Dedifferentiated amniotic fluid mesenchymal stem cell (primary cell): ENCODE results near the gene PTPRD.

Experiments
- DNase-seq: peaks from one replicate; pipeline ENCODE4 v3.0.0-alpha.2; 2016; ENCODE audit errors: extremely low spot score

The PTPRD gene

DNA sequence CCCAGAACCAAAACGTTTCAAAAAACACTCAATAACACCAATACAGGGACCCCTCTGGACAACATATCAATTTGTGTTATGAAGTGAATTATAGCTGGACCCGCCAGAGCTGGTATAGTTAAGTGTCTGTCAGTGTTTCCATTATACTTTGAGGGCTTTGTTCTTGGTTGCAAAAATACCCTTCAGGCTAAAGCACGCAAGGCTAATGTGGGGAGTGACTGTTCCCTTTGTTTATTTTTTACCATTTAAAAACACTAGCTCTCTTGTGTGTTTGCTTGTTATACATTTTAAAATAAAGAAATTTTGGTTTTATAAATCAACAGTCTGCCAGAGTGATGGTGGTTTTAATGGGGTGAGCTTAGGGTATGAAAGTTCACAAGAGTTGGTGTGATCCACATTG is 859.5 kb downstream of the PTPRD start:
- DNase-seq = no peak

DNA sequence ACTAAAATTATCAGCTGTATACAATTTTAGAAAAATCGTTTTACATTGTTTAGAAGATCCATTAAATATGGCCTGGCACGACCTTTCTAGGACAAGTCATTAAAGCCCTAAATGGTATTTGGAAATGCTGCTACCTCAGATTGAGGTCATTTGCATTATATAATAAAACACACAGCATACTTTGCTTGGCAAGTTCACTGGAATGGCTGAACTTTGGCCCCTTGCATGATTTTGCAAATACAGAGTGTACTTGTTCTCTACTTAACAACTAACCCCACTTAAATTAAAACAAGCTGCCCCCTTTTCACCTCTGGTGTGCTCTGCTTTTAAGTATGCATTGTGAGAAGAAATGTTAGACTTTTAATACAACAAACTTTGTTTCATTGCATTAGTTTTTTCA is 860.1 kb downstream of the PTPRD start:
- no peak for DNase-seq

DNA sequence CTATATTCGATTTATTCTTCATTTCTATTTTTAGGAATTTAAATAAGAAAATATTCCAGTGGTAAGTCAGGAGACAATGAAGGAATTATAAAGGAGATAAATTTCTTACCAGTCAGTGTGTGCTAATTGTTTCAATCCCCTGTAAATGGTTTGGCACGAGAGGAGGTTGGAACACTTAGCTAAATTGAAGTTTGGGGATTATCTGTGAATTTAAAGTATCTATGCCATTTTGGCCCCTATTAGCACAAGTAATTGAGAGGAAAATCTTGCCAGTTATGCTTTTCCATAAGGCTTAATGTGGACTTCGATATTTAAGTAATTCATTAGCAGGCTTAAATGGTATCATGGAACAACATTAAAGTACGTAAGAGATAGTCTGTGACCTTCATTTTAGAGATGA is 860.8 kb downstream of the PTPRD start:
- no peak for DNase-seq

DNA sequence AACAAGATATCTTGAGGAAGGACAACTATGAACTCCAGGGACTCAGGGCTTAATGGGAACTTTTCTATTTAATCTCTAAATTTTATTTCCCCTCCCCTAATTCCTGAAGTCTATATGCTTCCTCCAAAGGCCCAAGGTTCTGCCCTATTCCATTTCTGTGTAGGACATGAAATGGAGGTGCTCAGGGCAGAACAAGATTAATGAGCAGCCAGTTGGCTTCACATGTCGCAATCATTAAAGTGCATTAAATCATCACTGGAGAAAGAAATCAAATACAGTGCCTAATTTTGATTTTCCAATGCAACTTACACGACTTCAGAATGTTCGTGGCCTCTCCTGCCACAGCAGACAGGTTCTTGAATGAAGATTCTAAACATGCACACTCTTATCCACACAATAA is 862.1 kb downstream of the PTPRD start:
- no peak for DNase-seq

DNA sequence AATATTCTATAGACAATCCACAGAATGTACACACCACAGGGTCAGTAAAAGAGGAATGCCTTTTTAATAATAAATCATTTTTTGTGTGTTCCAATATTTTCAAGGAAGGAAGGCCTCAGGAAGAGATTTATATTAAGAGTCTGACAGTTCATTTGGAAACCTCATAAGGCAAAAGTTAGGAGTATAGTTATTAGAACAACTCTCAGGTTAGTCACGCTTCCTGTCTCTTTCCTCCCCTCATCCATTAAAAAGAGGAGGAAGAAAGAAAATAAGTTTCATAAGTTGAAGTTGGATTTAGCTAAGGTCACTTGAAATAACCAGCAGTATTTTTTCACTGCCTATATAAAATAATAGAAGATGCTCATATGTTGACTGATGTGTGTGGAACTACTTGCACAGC is 863.2 kb downstream of the PTPRD start:
- DNase-seq = no peak

DNA sequence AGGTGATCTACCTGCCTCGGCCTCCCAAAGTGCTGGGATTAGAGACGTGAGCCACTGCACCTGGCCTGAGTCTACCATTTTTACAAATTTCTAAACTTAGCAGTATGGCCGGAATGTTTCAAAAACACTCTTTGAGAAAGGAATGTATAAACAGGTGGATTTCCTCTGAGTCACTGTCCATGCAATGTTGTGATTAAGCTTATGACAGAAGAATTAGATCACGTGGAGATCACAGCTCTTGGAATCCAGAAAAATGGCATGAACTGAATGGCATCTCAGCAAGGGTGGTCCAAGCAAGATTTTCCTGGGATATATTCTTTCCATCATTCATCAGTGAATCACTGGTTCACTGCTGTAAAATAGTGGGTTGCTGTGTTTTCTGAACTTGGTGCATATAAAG is 865.0 kb downstream of the PTPRD start:
- no peak for DNase-seq

DNA sequence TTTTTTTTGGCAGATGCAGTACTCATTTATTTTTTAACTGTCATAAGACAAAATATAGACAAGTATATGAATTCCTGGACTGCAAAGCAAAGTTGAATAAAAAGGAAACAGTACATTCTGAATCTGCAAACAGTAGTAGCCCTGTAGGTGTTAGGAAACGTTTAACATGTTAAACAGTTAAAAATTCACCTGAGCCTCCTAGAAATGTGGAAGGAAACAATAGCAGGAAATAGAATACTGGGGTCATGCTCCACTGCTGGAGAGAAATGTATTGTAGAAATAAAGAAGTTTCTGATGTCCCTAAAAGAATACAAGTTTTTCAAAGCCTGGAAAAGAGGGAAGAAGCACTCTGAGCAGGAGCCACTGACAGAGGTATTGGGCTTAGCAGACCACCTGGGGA is 866.0 kb downstream of the PTPRD start:
- DNase-seq = no peak

DNA sequence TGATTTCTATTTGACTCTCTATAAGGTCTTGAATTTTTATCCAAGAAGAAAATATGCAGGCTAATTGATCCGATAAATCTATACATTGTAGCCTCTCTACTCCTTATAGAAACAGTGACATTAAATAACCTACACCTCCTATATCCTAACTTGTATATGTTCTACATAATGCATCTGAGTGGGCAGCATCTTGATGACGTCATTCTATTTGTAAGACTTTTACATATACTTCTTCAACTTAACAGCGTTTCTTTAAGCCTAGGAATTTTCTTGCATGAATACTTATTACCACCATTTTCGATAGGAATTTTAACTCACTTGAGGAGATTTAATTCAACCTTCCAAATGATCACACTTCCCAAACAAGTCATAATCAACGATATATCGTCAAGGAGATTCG is 869.0 kb downstream of the PTPRD start:
- no peak for DNase-seq

DNA sequence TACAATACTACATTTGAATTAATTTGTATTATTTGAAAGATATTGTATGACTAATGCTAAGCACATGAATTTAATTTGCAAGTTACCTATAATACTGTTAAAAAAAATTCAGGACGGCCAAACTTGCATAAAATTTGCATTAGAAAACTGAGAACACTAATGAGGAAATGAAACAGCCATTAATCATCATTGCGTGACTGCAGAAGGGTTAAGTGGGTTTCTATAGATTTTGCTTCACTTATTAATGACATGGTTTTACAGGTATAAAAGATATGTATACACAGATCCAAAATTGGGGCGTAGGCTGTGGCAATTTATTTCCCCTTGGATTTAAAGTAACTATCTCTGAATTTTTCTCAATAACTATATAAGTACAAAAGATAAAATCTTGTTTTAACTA is 882.6 kb downstream of the PTPRD start:
- DNase-seq = no peak

DNA sequence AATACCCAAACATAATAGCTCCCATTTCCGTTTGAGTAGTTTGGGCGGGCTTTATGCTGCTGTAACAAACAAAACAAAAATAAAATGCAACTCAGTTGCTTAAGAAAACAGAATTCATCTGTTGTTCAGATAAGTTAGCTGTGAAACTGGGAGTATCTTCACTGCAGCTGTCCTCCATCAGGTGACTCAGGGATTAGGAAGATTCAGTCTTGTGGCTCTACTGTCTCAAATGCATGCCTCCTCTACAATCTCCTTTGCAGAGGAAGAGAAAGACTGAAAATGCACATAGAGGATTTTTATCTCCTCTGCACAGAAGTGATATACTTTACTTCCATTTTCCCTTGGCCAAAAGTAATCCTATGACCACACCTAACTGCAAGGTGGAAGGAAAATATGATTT is 883.7 kb downstream of the PTPRD start:
- no peak for DNase-seq

DNA sequence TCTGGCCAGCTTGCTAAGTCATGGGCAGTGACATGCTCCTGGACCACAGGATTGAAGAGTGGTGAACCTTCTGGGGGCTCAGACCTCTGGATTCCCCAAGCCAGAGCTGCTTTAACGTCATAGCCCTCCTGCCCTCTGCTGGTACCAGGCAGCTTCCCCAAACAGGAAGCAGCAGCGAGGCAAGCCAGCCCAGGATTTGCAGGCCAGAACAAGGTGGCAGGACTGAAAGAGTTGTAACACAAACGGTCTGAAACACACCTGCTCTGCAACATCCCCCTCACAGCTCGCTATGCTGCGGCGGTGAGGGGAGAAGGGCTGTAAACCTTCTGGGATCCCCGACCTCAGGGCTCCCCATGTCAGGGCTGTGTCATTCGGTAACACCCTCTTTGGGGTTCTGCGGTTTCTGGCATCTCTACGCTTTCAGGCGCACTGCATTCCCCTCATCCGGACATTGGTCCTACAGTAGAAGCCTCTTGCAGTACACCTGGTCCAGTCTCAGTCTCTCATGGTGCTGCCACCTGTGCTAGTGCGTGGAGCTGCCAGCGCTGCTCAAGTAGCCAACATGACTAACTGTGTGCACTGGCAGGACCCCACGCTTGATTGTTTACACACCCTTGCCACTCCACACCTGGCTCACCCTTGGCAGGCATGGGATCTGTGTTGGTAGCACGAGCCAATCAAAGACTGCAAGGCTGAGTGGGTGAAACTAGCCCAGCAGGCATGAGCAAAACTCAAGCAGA is 893.3 kb downstream of the PTPRD start:
- no peak for DNase-seq

DNA sequence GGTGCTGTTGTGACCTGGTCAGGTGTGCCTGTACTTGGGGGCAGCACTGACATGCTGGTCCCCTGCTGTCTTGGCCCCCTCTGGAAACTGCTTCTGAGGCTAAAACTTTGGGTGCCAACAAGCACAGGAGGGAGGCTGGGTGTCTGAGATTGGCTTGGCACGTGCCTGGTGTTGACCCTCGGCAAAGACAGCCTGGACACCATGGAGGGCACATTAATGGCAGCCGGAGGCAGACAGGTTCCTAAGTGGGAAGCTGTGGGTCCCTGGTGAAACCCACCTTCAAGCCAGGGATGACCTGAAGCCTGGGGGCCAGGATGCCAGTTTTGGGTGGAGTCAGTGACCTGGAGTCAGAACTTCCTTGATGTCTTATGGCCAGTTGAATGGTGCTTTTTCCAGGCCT is 894.1 kb downstream of the PTPRD start:
- DNase-seq = no peak

DNA sequence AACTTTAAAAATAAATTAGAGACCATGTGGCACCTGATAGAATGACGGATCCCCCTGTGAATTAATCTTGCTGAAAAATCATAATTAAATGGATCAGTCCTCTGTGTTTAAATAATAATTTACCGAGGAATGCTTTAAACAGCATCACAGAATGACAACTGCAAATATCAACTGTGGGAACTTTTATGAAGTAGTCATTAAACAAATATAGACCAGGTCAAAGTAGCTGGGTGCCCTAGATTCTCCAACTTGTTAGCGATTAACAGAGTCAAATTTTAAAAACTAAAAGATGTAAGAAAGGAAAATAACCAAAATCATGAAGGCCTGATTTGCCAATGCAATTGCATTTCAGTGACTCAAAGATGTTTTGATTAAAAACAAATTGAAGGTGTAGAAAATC is 933.4 kb downstream of the PTPRD start:
- DNase-seq = no peak

DNA sequence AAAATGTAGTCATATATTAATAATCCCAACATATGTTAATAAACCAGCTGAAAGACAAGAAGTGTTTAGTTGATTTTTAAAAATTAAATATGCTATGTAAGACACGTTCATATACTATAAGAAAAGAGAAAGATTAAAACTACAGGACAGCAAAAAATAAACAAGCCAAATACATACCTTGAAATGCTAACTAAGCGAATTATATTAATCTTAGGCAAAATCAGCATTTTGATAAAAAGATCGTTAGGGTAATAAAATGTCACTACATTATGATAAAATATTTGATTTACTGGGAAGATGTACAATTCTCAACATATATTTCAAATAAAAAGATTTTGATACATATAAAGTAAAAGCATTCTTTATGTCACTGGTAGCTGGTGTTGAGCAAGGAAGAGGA is 938.3 kb downstream of the PTPRD start:
- DNase-seq = no peak

DNA sequence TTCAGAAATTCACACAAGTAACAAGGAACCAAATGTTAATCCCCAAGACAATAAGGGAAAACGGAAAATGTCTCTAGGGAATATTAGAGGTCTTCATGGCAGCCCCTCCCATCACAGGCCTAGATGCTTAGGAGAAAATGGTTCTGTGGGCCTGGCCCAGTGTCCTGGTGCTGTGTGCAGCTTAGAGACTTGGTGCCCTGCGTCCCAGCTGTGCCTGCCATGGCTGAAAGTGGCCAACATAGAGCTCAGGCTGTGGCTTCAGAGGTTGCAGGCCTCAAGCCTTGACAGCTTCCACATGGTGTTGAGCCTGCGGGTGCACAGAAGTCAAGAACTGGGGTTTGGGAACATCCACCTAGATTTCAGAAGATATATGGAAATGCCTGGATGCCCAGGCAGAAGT is 942.3 kb downstream of the PTPRD start:
- no peak for DNase-seq

DNA sequence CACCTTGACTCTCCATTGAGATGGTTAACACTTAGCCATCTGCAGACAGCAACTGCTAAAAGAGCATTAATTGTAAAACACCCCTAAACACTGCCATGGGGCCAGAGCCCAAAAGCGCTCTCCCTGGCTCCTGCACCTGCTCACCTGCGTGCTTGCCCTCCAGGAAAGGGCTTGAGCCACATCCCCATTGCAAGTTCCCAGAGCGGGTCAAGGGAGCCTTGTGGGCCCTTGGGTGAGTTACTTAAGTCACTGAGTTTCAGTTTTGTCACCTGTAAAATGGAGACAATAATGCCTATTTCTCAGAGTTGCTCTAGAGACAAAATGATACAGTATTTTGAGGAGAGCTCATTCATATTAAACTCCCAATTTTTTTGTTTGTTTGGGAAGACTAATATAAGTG is 967.8 kb downstream of the PTPRD start:
- no peak for DNase-seq

DNA sequence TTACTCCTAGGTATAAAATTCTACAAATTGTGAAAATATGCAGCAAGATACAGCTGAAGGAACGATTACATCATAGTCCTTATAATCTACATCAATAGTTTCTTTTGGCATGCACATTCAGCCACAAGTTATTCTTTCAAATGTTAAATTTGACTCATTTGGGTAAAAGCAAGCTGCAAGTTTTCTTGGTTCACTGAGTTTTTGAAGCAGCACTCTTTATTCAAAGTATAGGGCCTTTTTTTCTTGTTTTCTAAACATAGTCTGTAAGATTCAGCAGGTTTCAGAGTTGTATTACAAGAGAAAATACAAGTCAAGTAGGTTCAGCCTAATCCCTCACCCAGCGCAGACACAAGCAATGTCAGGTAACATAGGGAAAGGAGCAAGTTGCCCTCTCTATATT is 981.5 kb downstream of the PTPRD start:
- no peak for DNase-seq

DNA sequence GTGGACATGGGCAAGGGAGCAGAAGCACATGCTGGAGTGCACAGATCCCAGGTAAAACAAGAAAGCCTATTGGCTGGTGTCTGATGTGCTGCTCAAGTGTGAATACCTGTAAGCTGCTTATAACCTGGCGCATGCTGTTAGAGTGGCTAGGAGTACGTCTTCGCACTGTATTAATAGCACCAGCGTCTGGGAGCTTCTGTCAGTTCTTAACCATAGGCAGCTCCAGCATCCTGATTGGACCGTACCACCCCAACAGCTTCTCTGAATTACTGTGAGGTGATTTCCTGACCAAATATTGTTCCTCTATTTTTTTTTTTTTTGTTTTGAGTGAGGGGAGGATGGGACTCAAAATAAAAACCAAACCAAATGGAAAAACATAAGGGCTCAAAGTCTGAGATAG is 987.6 kb downstream of the PTPRD start:
- no peak for DNase-seq

DNA sequence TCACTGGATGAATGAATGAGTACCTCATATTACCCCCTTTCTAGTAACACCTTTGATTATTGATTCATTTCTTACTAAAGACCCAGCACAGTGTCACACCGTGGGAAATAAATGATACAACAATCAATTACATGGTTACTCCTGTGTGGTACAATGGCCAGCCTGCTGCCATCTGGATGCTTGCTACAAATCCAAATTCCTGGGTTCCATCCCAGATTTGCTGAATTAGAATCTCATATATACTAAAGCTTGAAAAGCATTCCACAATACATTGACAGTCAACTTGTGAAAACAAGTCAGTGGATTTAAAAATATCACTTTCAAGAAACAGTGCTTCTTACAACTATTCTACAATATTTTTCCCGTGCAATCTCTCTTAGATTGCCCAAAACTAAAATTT is 989.3 kb downstream of the PTPRD start:
- DNase-seq = no peak

DNA sequence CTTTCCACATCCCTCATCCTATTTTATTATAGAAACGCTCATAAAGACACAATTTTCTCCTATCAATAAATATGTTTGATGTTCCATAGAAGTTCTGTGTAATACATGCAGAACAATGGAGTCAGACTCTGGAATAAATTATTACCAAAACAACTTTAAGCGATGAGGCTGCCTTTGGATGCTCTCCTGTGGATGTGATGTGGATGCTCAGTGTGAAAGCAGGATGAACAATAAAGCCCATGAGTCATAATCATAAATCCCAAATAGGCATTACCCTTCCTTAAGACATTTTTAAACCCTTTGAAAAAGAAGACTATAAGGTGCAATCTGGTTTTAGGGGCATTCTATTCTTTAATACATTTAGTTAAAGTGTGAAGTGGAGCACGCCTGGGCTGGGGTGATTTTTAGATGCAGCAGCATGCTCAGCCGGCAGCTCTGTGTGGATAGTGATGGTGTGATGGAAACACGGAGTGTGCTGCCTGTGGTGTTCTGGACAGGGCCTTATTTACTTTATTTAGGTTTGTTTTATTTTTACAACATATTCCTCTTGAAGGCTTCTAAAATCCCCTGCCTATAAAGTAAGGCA is 991.4 kb downstream of the PTPRD start:
- DNase-seq = no peak

DNA sequence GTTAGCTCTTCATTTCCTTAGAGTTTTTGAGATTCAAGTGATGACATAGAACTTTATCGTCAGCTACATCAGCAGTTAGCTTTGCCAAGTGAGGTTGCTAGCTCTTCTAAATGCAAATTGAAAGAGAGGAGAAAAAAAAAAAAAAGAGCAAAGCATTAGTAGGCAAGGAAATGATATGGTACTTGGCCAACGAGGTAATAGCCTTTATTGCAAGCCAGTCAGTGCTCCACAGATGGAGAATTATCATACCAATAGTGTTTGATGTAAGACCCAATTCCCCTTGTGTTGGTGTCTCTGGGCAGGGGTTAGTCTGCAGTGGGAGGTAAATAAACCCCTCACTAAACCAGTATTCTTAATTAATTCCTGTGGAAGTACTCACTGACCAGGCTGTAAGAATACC is 992.1 kb downstream of the PTPRD start:
- no peak for DNase-seq

DNA sequence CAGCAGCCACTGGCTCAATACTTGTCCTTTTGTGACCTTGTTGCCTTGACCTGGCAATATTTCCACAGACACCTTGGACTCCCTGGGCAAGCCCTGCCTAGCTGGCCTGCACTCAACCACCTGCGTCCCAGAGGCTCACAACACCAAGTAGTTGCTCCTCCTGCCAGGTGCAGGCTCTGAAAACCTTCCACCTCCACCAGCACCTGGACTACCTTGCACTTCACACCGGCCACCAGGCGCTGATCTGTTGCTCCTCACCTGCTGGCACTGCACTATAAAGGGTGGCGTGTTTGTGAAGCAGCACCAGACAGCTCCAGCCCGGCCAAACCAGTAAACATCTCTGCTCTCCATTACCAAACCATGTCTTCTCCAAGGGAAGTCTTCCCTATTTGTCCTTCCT is 997.7 kb downstream of the PTPRD start:
- DNase-seq = no peak

DNA sequence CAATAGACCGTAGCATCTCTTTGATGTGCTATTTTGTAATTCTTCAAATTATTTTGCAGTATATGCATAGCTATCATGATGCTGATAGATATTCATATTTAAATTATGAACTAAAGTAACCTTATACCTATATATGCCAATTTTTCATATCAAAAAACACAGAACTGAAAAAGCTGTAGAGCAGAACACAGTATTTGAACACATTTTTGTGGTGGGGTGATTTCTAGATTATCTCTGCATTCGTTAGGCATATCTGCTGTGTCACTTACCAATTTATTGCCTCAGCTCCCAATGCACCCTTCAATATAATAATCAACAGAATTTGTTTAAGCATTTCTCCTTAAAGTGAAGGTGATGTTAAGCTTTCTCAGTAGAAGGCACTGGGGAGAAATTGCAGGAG is 998.2 kb downstream of the PTPRD start:
- no peak for DNase-seq

DNA sequence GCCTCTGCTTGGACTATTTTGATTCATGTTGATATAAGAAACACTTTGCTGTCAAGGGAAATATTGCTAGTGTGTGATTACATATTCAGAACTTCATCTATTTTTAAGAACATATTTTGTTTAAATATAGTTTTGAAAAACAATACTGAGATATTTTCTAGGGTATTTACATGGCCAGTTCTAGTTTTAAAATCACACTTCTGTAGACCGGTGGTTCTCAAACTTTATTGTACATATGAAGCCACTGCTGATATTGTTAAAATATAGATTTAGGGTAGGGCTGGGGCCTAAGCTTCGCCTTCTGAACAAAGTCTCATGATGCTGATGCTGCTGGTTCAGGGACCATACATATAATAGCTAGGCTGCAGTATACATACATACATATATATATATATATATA is 1000.0 kb downstream of the PTPRD start:
- no peak for DNase-seq
